Panc1 (cell line): Measurements from ENCODE around the gene FSTL1.

ENCODE experiments used
- CTCF ChIP-seq: fragments of 450-650 bp; IDR thresholded peaks from 2 replicates; pipeline ENCODE4 v1.5.1; 2017; ENCODE audit warnings: mild to moderate bottlenecking
- REST ChIP-seq, 2 experiments: IDR thresholded peaks; 2 replicates each; pipeline ENCODE4 v1.6.1; 2011 to 2012; ENCODE audit warnings: low read depth in 2 of 2, control low read depth in 1 of 2, low read length in 1 of 2, mild to moderate bottlenecking in 1 of 2, moderate library complexity in 1 of 2; ENCODE audit not compliant: insufficient read depth in 1 of 2
- SIN3A ChIP-seq: IDR thresholded peaks from 2 replicates; pipeline ENCODE4 v1.6.1; 2012; ENCODE audit warnings: low read depth, mild to moderate bottlenecking, low read length, moderate library complexity, borderline replicate concordance; ENCODE audit not compliant: insufficient read depth
- TCF7L2 ChIP-seq: IDR thresholded peaks from 2 replicates; pipeline ENCODE4 v1.6.1; 2011; ENCODE audit warnings: mild to moderate bottlenecking, low read depth, low read length, inconsistent platforms

GRCh38 chr3:120353463-120353862 is 97.3 kb downstream of the FSTL1 start:
- TF ChIP-seq SIN3A: no peak
- TF ChIP-seq CTCF: no peak
- TF ChIP-seq REST (IDR thresholded peaks at IDR 0.05; ENCODE audit: insufficient read depth in 1 of 2, low read depth in 2 of 2, low read length in 1 of 2): no peak
- TF ChIP-seq TCF7L2: no peak
